Liver (tissue), 3 donors: ENCODE data around the gene NFXL1.

Experiments
- ATF3 ChIP-seq: IDR thresholded peaks from 2 replicates; pipeline ENCODE4 v1.6.1; 2016; ENCODE audit warnings: antibody characterized with exemption
- CTCF ChIP-seq: fragments of 150-350 bp; IDR thresholded peaks from 2 replicates; pipeline ENCODE4 v1.5.1; 2017; ENCODE audit warnings: improper control_type of control experiment, low read depth, low read length; ENCODE audit not compliant: missing input control
- FOXA1 ChIP-seq: IDR thresholded peaks from 2 replicates; pipeline ENCODE4 v1.6.1; 2016; ENCODE audit warnings: antibody characterized with exemption
- GABPA ChIP-seq, 2 donors: IDR thresholded peaks in 1 of 2; conservative IDR thresholded peaks in 1 of 2; 2 replicates each; pipeline ENCODE4 v1.6.1; 2016; ENCODE audit warnings: antibody characterized with exemption in 2 of 2, mild to moderate bottlenecking in 1 of 2, moderate library complexity in 1 of 2
- HNF4G ChIP-seq: IDR thresholded peaks from 2 replicates; pipeline ENCODE4 v1.6.1; 2016; ENCODE audit warnings: antibody characterized with exemption
- JUND ChIP-seq, 2 donors: IDR thresholded peaks; 2 replicates each; pipeline ENCODE4 v1.6.1; 2016; ENCODE audit warnings: antibody characterized with exemption in 2 of 2
- MAX ChIP-seq: IDR thresholded peaks from 2 replicates; pipeline ENCODE4 v1.6.1; 2016; ENCODE audit warnings: antibody characterized with exemption
- NR2F2 ChIP-seq: IDR thresholded peaks from 2 replicates; pipeline ENCODE4 v1.6.1; 2016; ENCODE audit warnings: antibody characterized with exemption
- RAD21 ChIP-seq, 2 donors: IDR thresholded peaks; 2 replicates each; pipeline ENCODE4 v1.6.1; 2016; ENCODE audit warnings: antibody characterized with exemption in 2 of 2, mild to moderate bottlenecking in 2 of 2
- REST ChIP-seq: IDR thresholded peaks from 2 replicates; pipeline ENCODE4 v1.6.1; 2016; ENCODE audit warnings: antibody characterized with exemption, mild to moderate bottlenecking
- RXRA ChIP-seq, 2 donors: IDR thresholded peaks; 2 replicates each; pipeline ENCODE4 v1.6.1; 2017 to 2018; ENCODE audit warnings: antibody characterized with exemption in 2 of 2, mild to moderate bottlenecking in 1 of 2
- TAF1 ChIP-seq: conservative IDR thresholded peaks from 2 replicates; pipeline ENCODE4 v1.6.1; 2016; ENCODE audit warnings: antibody characterized with exemption, mild to moderate bottlenecking
- YY1 ChIP-seq: IDR thresholded peaks from 2 replicates; pipeline ENCODE4 v1.6.1; 2016; ENCODE audit warnings: antibody characterized with exemption, mild to moderate bottlenecking
- ZBTB33 ChIP-seq: IDR thresholded peaks from 2 replicates; pipeline ENCODE4 v1.6.1; 2016; ENCODE audit warnings: antibody characterized with exemption
- donor health status: healthy.
- donor health status: healthy.

GRCh38 chr4:47860305-47860704 lies 54.1 kb downstream of the NFXL1 start:
- TF ChIP-seq TAF1 (no peak), CTCF (no peak), MAX (no peak), ATF3 (no peak), REST (no peak), JUND (IDR thresholded peaks at IDR 0.05) (no peak), RXRA (IDR thresholded peaks at IDR 0.05) (no peak), YY1 (no peak), RAD21 (IDR thresholded peaks at IDR 0.05) (no peak), HNF4G (no peak), NR2F2 (no peak), GABPA (IDR thresholded peaks at IDR 0.05 in 1 of 2, conservative IDR thresholded peaks at IDR 0.05 in 1 of 2) (no peak), FOXA1 (no peak), ZBTB33 (no peak)
